ENCODE measurements around the gene DAD1.
"Not testable (repeated sequence)": the region's sequence is repeated elsewhere in the genome, so short reads cannot be mapped to it uniquely, and the experiment has no call there.

DAD1 gene

GRCh38 chr14:22549981-22550673, 38.9 kb downstream of the DAD1 start:
- peak; percentile 77 for DNase-seq

GRCh38 chr14:22549324-22549962, 39.6 kb downstream of the DAD1 start:
- no peak for DNase-seq

GRCh38 chr14:22547948-22548750, 40.9 kb downstream of the DAD1 start:
- DNase-seq: no peak

GRCh38 chr14:22547313-22547947, 41.6 kb downstream of the DAD1 start:
- DNase-seq: no peak

GRCh38 chr14:22546722-22547071, 42.3 kb downstream of the DAD1 start:
- no peak for DNase-seq

- DNase-seq: peak; percentile 25
These were observed 42.9 kb downstream of the DAD1 start for GRCh38 chr14:22545842-22546721.

- DNase-seq: no peak
These were observed 44.1 kb downstream of the DAD1 start for GRCh38 chr14:22544881-22545420.

GRCh38 chr14:22544406-22544805, 44.6 kb downstream of the DAD1 start:
- DNase-seq: no peak

- not testable (repeated sequence) for DNase-seq
These were observed 45.3 kb downstream of the DAD1 start for GRCh38 chr14:22543570-22544357.

GRCh38 chr14:22542360-22542759, 46.7 kb downstream of the DAD1 start:
- no peak for DNase-seq

GRCh38 chr14:22541721-22542120, 47.3 kb downstream of the DAD1 start:
- DNase-seq: no peak

- no peak for DNase-seq
These were observed 48.1 kb downstream of the DAD1 start for GRCh38 chr14:22540811-22541360.

- DNase-seq: no peak
These were observed 48.7 kb downstream of the DAD1 start for GRCh38 chr14:22540293-22540692.

- no peak for DNase-seq
These were observed 49.2 kb downstream of the DAD1 start for GRCh38 chr14:22539831-22540230.

GRCh38 chr14:22538671-22539228, 50.3 kb downstream of the DAD1 start:
- no peak for DNase-seq

GRCh38 chr14:22537436-22538310, 51.4 kb downstream of the DAD1 start:
- no peak for DNase-seq

GRCh38 chr14:22536853-22537338, 52.1 kb downstream of the DAD1 start:
- peak; percentile 89 for DNase-seq

- no peak for DNase-seq
These were observed 53.1 kb downstream of the DAD1 start for GRCh38 chr14:22535916-22536315.

GRCh38 chr14:22535126-22535525, 53.9 kb downstream of the DAD1 start:
- no peak for DNase-seq
